ENCODE measurements around the gene TMED5. TPM values are rescaled to one million over a fixed set of nuclear protein-coding genes. Genes with fewer than 3 reads are reported as not detected.

TMED5 gene
- total RNA-seq = 69.5 and 73.5 TPM in 2 replicates

GRCh38 chr1:93179886-93180722, at the start of gene TMED5:
Gene TMED5, minus strand, starts transcription at chr1:93180413. Its CDS starts 171 bp downstream, at chr1:93180242.

GRCh38 chr1:93180723-93181613, 755 bp upstream of the TMED5 start, which contains the start of gene CCDC18:
Gene CCDC18, plus strand, starts transcription at chr1:93180724. Its CDS starts 2,638 bp downstream, at chr1:93183362.

Other genes starting within 250 kb of the TMED5 start
- gene DIPK1A, start 219.0 kb downstream of the TMED5 start, total RNA-seq = 15.3 and 16.2 TPM in 2 replicates
- gene MTF2, start 101.1 kb downstream of the TMED5 start, total RNA-seq = 15.6 and 20.0 TPM in 2 replicates
- gene CCDC18, start 311 bp upstream of the TMED5 start, total RNA-seq = 17.1 and 32.8 TPM in 2 replicates
- gene DR1, start 165.5 kb upstream of the TMED5 start, total RNA-seq = 50.0 and 67.8 TPM in 2 replicates

Measured in uterine smooth muscle cell (primary cell).